HG03521 (cell line): ENCODE results near the gene ZMYM5.
"Not testable (repeated sequence)": the region's sequence is repeated elsewhere in the genome, so short reads cannot be mapped to it uniquely, and the experiment has no call there.

Source experiments
- ATAC-seq: cut with Tn5 transposase; IDR thresholded peaks from one replicate; pipeline ENCODE4 v1.9.1; 2021; ENCODE audit warnings: mild to moderate bottlenecking, moderate library complexity; ENCODE audit not compliant: unreplicated experiment

ZMYM5 gene

DNA sequence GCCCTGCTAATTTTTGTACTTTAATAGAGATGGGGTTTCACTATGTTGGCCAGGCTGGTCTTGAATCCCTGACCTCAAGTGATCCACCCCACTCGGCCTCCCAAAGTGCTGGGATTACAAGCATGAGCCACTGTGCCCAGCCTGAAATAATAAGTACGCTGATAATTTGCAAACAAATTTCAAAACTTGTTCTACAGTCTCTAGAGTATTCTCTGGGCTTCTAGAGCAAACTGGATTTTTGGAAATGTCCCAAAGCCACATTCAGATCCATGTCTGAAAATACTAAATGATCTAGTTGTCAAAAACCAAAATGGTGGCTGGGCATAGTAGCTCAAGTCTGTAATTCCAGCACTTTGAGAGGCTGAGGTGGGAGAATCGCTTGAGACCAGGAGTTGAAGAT is 40.8 kb downstream of the ZMYM5 start:
- ATAC-seq, result no peak

DNA sequence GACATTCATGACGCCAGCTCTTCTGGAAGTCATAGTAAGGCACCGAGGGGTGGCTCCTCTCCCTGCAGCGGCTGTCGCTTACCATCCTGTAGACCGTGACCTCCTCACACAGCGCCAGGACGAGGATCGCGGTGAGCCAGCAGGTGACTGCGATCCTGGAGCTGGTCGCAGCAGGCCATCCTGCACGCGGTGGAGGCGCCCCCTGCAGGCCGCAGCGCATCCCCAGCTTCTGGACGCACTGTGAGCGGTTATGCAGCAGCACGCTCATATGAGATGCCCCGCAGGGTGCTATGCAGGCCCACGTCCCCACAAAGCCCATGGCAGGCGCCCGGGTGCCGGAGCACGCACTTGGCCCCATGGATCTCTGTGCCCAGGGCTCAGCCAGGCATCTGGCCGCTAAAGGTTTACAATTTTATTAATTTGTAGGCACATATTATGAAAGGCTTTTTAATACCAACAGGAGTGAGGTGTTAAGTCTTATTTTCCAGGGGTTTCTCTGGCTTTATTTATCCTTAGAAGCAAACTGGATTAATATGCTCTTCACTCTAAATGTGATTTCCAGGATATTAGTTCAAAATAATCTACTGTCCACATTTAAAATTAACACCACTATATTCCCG is 45.1 kb downstream of the ZMYM5 start:
- ATAC-seq, result no peak

DNA sequence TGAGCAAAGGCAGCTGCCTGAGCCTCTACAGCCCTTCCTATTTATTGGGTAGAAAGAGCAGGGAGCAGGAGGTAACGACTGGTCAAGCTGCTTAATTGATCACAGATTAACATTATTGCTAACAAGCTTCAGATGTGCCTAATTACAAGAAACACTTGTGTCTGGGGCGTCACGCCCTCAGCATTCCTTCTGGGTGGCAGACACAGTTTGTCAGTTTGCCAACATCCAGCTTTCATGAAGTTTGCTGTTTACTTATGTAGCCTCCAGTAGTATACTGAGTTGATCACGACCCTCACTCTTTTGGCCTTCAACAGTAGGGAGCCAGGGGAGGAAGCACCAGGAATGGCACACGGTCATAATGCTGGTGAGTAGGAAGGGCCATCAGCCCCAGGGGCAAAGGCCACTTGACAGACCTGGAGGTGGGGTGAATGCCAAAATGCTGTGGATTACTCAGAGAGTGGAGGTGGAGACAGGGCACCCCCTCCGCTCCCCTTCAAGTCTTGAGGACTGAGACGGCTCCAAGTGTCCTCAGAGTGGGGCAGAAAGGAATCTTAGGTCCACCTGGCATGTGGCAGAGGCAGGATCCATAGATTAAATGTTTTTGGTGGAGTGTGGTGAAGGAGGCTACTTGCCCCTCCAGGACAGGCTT is 45.8 kb downstream of the ZMYM5 start:
- no peak for ATAC-seq

DNA sequence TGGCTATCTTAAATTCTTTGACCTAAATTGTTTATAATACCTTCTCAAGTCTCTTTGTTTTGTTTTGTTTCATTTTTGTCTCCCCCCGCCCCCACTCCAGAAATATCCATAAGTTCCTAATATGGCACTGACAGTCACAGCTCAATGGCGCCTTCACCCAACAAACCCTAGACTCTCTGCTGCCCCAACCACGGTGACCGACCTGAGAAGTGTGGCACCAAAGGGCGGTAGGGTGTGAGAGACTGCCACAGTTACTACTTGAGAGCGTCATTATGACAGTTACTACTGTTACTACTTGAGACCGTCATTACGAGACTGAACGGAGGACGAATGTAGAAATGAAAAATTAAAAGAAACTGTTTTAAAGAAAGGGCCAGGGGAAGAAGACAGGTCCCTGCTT is 46.3 kb downstream of the ZMYM5 start:
- ATAC-seq, result no peak

DNA sequence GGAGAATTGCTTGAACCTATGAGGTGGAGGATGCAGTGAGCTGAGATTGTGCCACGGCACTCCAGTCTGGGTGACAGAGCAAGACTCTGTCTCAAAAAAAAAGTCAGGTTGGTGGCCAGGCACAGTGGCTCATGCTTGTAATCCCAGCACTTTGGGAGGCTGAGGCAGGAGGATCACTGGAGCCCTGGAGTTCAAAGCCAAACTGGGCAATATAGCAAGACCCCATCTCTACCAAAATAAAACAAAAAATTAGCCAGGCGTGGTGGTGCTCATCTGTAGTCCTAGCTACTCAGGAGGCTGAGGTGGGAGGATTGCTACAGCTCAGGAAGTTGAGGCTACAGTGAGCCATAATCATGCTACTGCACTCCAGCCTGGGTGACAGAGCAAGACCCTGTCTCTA is 47.6 kb downstream of the ZMYM5 start:
- ATAC-seq, result not testable (repeated sequence)

DNA sequence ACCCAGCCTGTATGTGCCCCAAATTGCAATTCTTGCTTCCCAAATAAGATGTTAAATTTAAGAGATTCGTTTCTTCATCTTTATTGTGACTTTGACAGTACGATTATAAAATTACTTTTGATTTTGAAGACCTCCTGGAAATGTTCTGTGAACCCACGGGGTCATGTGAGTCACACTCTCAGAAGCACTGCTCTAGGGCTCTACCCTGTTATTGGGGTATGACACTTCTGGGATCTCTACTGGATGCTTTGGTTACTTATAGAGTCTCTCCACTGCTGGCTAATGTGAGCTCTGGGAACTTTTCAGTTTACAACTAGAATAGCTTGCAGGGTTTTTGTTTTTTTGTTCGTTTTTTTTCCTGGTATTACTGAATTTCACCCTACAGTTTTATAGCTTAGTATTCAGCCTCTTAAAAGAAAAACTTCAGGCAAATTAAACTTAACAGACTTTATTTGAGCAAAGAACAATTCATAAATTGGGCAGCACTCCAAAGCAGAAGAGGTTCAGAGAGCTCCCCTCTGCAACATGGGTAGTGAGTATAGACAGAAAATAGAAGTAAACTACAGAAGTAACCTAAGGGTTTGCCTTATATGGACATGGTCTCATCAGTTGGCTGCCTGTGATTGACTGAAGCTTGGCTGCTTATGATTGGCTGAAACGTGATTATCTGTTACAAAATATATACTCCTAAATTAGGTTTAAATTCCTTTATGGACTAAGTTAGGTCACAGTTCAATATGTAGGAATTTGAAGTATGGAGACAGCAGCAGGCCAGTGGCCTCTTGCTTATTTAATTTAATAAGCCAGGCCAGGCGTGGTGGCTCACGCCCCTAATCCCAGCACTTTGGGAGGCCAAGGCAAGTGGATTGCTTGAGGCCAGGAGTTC is 52.2 kb downstream of the ZMYM5 start:
- ATAC-seq, result no peak

DNA sequence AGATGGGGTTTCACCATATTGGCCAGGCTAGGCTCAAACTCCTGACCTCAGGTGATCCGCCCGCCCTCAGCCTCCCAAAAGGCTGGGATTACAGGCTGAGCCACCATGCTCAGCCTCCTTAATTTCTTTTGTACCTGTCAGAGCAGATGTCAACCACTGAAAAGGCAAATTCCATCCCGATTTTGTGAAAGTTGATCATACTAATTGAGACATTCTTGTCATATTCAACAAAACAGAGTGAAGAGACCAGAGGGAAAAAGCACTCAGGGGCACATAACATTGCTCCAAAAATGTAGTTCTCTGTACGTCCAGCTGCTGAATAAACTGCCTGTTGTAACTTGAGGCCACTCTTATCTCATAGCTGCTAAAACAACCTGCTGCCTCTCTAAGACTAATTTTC is 53.3 kb downstream of the ZMYM5 start:
- ATAC-seq, result no peak

DNA sequence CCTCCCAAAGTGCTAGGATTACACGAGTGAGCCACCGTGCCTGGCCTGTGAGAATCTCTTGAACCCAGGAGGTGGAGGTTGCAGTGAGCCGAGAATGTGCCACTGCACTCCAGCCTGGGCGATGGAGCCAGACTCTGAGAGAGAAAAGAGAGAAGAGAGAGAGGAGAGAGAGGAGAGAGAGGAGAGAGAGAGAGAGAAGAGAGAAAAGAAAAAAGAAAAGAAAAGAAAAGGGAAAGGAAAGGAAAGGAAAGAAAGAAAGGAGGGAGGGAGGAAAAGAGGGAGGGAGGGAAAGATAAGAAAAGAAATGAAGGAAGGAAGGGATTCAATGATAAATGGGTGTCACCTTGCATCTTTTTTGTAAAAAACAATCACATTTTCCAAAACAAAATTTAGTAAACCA is 57.7 kb downstream of the ZMYM5 start:
- no peak for ATAC-seq

DNA sequence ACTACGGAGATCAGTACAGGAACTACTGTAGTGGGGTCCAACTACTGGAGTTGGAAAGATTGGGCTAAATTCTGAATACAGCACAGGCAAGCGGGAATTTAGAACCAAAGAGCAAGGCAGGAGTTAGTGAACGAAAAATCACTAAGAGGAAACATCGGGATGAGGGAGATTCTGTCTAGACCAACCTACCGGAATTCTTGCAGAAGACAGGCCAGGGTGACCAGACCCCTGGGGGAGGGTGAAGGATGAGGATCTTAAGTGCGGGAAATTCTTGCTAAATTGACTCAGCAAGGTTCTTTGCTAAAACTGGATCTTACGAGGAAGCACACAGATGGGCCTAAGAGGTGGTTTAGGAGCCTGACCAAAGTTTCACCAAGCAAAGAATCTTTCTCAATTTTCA is 67.5 kb downstream of the ZMYM5 start:
- ATAC-seq, result no peak

DNA sequence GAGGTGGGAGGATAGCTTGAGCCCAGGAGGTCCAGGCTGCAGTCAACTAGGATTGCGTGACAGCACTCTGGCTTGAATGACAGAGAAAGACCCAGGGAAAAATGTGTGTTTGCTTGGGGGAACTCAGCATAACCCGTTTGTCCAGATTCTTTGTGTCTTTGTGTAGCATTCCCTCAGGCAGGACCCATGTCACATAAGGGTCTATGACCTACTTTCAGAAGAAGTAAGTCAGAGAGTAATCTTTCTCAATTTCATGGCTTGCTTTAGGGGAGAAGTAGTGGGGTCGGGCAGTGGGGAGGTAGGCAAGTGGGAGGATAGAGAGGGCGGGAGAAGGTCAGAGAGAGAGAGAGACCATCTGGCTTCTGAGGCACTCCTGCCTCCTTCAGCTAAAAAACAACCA is 68.8 kb downstream of the ZMYM5 start:
- ATAC-seq, result no peak

DNA sequence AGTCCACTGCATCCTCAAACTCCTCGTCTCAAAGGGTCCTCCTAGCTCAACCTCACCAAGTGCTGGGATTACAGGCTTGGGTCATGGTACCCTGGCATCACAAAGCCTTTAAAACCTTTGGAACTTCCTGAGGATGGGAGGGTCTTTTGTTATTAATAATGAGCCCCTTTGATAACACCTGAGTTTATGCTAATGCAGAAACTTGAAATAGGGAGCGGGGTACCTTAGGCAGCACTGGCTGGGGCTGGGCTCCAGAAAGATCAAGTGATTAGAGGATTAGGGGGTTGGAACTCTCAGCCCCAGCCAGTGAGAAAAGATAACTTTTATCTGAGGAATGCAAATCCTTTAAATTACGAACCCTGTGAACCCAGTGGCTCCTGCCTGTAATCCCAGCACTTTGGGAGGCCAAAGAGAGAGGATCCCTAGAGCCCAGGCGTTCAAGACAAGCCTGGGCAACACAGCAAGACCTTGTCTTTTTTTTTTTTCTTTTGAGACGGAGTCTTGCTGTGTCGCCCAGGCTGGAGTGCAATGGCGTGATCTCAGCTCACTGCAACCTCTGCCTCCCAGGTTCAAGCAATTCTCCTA is 71.4 kb downstream of the ZMYM5 start:
- no peak for ATAC-seq

DNA sequence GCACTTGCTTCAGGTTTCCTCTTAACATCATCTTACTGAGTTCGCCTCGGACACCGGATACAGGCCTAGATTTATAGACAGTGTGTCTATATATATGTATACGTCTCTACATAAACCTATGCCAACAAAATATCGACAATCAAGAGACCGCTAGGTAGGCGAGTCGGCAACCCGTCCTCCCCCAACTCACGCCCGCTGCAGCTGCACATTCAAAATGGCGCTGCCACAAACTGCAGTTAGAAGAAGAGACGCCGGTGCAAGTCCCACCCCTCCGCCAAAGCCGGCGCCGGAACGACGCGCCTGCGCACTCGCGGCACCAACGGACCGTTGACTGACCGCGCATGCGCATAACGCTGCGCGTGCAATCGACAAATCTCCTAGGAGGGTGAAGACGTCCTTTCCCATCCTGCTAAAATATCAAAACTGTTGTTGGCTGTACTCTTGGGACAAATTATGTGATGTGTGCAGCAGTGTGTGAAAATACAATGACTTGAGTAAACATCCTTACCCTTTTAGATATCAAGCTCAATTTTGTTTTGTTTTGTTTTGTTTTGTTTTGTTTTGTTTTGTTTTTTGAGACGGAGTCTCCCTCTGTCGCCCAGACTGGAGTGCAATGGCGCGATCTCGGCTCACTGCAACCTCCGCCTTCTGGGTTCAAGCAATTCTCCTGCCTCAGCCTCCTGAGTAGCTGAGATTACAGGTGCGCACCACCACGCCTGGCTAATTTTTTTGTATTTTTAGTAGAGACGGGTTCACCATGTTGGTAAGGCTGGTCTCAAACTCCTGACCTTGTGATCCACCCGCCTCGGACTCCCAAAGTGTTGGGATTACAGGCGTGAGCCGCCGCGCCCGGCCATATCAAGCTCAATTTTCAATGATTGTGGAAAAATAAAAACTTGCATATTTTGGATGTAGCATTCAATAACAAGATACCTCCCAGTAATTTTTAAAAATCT is 80.4 kb downstream of the ZMYM5 start, which contains the start of gene PSPC1:
Gene PSPC1, minus strand, starts transcription at position 219 of the 956 bp plus-strand sequence. Its CDS starts 188 bp downstream, at position 31.
- peak; percentile 89 for ATAC-seq

DNA sequence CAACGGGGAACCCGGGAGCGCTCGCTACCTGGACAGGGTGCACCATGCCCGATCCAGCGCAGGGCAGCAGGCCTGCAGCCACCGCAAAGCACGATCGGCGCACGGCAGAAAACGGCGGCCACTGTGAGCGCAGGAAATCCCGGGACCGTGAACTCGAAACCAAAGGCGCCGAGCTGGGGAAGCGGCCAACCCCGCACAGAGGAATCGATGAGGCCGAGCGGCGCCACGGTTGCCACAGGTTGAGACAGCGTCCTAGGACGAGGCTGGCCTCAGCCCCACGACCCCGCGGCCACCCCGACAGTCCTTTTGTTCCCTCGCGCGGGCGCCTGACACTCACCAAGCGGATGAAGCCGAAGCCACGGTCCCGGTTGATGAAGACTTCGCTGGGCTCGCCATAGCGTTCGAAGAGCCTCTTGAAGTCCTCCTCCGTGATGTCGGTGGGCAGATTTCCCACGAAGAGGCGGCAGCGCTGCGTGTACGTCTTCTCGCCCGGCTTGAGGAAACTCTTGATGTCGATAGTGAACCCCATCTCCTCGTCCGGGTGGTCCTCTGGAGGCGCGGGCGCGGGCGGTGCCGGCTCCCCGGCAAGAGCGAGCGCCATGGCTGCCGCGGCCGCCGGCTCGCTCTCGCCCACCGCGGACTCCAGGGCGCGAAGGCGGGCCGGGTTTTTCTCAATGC is 81.3 kb downstream of the ZMYM5 start:
- ATAC-seq, result peak; percentile 40

DNA sequence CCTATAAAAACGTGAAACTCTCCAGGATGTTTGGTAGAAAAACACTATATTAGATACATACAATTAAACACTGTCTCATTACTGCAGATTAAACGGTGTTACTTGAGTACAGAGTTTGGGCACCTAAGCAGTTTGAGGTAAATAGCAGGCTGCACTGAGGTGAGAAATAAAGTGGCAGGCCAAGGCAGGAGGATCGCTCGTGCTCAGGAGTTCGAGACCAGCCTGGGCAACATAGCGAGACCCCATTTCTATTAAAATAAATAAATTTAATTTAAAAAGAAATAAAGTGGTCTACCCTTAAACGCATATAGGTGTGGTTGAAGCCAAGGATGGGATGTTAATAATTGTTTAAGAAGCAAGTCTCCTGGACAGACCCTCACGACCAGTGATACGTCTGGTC is 81.9 kb downstream of the ZMYM5 start:
- no peak for ATAC-seq

DNA sequence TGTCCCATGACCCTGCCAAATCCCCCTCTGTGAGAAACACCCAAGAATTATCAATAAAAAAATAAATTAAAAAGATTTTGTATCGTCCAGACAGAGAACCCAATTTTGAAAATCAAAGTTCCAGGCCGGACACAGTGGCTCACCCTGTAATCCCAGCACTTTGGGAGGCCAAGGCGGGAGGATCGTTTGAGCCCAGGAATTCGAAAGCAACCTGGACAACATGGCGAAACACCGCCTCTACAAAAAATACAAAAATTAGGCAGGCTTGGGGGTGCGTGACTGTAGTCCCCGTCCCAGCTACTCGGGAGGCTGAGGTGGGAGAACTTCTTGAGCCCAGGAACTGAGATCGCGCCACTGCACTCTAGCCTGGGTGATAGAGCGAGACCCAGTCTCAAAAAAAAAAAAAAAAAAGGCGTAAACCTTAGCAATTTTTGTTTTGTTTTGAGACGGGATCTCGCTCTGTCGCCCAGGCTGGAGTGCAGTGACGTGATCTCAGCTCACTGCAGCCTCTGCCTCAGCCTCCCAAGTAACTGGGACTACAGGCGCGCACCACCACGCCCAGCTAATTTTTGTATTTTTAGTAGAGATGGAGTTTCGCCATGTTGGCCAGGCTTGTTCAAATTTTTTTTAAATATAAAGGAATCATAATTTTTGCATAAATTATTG is 82.6 kb downstream of the ZMYM5 start:
- ATAC-seq, result not testable (repeated sequence)
